GM18951 (cell line): ENCODE measurements around the gene NEK6.

Source experiments
- POLR2A ChIP-seq: IDR thresholded peaks from 4 replicates; pipeline ENCODE4 v1.6.1; 2011; ENCODE audit warnings: mild to moderate bottlenecking; ENCODE audit not compliant: insufficient read length, insufficient read depth; ENCODE audit errors: extremely low read depth
- in situ Hi-C: fragments of 300-500 bp; cut with MboI; formaldehyde crosslinking; loops from one replicate; pipeline ENCODE4 v1.12.0; 2022; ENCODE audit warnings: low sequenced_read_pairs, mixed read lengths, inconsistent platforms; ENCODE audit not compliant: unreplicated experiment

The NEK6 gene

DNA sequence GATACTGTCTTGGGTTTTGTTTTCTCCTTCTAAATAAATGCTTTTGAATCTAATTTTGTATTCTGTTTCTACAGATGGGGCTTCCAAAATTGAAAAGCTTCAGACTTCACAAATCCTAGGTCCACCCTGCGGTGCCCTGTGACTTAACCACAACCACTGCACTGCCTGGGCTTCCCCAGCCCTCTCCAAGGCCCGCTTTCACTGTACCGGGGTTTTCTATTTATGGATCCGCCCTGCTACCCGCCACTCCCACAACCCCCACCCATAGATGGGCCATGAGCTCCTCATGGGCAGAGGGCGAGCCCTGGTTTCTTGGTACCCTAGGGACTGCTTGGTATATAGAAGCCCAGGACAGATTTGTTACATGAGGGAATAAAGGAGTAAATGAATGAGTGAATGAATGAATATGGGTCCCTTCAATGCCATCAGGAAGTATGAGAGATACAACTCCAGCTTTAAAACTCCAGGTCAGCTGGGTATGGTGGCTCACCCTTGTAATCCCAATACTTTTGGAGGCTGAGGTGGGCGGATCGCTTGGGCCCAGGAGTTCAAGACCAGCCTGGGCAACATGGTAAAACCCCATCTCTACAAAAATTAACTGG lies 39.8 kb upstream of the NEK6 start:
- in situ Hi-C loops = no loop called here
- no peak for TF ChIP-seq POLR2A

DNA sequence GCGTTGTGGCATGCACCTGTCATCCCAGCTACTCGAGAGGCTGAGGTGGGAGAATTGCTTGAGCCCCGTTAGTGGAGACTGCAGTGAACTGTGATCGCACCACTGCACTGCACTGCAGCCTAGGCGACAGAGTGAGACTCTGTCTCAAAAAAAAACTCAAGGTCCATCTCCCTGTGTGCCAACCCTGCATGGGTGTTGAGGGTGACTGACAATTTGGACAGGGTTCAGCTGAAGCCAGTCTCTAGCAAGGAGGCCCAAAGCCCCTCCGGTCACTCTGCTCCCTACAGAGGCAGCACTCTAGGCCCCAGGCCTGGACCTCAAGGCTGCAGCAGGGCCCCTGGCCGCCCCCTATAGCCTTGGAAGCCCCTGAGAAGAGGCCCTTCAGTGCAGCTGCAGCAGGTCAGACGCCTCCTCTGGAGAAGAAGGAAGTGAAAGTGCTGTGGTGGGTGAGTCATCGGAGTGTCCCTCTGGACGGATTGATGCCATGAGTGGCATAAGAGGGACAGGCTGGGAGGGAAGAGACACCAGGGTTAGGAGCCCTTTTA lies 39.2 kb upstream of the NEK6 start:
- in situ Hi-C loops = no loop called here

DNA sequence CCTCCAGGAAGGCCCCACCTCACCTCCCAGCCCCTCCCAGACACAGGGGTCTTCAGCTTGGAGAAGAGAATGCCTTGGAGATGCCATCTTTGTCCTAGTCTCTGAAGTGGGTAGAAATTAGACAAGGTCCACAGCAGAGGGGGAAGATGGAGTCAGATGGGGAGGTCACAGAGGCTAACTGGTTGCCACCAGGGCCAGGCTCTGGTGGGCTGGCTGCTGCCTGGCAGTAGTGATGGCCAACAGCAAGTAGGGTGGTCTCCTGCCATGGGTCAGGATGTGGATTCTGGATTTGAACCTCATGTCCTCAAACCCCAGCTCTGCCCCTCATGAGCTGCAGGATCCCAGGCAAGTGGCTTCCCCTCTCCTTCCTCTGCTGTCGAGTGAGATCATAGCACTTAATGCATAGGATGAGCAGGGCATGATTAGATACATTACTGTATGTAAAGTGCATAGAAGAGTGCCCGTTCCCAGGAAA lies 38.7 kb upstream of the NEK6 start:
- in situ Hi-C loops = no loop called here
- no peak for TF ChIP-seq POLR2A

More for the DNA sequence above, 39.2 kb upstream of the NEK6 start:
- TF ChIP-seq POLR2A = no peak

DNA sequence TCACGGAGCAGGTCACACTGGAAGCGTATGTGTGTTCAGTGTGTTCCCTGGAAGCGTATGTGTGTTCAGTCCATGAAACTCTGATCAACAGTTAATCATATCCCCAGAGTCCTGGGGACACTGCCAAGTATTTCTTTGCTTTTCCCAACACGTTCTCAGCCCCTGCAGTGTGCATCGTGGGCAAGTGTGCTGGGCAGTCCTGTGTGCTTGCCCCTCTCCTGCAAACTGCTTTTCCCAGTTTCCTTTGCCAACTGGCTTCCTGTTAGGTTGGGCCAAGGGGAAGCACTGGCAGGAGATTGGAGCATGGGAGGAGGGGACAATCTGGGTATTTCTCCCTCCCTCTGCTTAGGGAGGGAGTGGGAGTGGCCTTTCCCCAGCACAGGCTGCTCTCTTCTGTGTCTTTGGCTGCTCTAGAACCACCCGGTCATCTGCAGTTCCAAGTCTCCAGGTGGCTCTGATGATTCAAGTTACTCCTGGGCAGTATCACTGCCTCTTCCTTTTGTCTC lies 36.8 kb upstream of the NEK6 start:
- TF ChIP-seq POLR2A = no peak
- in situ Hi-C loops = no loop called here

DNA sequence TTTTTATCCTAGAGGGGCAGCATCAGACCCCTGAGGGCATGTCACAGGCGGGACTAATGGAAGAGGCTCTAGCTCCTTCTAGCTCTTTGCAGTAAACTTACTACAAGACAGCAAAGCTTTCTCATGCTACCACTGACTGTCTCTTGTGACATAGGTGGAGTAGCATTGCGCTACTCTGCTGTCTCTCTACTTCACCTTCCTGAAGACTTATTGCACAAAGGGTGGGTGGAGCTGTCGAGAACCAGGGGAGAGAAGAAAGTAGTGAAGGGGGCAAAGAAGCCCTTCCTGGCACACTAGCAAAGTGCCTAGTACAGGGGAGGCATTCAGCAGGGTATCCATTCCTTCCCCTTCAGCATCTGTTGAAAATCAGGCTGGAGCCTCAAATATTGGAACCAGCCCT lies 36.1 kb upstream of the NEK6 start:
- in situ Hi-C loops = no loop called here

DNA sequence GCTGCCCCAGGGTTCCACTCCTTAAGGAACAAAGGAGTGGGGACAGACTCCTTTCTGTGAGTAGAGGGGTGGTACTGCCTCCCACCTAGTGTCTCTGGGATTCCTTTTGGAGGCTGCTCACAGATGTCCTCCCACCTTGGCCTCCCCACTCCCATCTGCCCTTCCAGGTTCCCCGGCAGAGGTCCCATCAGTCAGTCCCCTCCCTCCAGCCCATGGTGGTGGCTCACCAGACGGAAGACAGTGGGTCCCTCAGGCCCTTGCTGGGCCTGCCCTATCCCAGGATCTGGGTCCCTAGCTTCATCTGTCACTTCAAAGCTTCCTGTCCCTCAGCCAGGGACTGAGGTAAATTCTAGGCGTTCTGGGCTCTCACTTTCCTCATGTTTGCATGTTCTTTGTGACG lies 35.6 kb upstream of the NEK6 start:
- in situ Hi-C loops = no loop called here
- TF ChIP-seq POLR2A = no peak

More for the DNA sequence above, 36.1 kb upstream of the NEK6 start:
- TF ChIP-seq POLR2A = no peak

DNA sequence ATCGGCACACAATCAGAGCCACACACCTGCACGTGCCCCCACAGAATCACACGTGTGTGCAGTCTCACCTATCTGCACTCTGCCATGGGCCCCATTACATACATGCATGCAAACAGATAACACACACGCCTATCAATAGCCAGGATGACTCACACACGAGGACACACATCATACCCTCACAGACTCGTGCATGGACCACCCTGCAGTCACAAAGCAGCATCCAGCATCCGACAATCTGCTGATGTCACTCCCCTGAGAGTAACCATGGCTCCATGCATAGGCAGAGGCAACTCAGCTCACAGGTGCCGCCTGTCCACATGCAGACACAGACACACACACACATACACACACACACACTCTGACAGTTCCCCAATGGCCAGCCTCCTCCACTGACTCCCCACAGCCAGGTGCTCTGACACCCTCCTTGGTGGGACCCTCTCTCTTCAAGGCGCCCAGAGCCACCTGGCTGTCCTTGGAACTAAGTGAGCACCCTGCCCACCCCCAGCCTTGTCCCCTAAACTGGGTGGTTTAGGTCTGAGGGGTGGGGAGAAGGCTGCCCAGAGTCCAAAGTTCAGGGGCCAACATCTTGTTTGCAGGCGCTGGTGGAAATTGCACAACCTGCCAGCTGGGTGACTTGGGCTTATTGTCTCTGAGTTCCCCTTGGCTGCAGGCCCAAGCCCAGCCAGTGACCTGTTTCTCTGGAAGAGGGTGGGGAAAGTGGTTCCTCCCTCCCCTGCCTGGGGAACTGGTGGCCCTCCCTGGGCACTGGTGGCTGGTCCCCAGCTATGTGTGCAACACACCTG lies 34.6 kb upstream of the NEK6 start:
- no peak for TF ChIP-seq POLR2A
- in situ Hi-C loops = no loop called here

DNA sequence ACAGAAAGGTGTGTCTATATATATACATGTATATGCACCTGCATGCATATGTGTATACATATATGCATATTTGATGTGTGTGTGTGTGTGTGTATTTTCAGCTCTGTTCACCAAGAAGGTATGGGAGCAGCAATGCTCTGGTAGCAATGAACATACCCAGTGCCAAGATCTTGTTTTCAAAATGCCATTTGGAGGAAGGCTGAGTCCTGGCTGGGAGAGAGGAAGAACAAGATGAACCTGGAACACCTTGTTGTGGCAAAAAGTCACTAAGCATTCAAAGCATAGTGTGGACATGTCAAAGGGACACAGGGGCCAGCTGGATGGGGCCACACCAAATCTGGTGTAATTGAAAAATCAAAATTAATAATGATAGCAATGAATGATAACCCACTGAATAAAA lies 31.8 kb upstream of the NEK6 start:
- in situ Hi-C loops = no loop called here
- no peak for TF ChIP-seq POLR2A

DNA sequence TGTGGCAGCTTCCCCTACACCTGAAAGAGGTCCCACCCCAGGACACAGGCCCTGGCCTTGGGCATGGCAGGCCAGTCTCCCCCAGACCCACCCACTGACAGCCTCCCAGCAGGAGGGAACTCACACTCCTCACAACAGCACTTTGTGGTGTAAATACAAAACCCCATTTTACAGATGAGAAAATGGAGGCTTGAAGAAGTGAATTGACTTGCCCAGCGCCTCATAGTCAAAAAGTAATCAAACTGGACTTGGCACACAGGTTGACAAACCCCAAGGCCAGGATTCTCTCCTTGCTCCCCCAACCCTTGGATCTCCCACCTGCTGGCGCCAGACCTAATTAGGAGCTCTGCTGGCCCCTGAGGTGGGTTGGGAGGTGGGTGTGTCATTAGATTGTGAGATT lies 29.2 kb upstream of the NEK6 start:
- TF ChIP-seq POLR2A = no peak
- in situ Hi-C loops = no loop called here

DNA sequence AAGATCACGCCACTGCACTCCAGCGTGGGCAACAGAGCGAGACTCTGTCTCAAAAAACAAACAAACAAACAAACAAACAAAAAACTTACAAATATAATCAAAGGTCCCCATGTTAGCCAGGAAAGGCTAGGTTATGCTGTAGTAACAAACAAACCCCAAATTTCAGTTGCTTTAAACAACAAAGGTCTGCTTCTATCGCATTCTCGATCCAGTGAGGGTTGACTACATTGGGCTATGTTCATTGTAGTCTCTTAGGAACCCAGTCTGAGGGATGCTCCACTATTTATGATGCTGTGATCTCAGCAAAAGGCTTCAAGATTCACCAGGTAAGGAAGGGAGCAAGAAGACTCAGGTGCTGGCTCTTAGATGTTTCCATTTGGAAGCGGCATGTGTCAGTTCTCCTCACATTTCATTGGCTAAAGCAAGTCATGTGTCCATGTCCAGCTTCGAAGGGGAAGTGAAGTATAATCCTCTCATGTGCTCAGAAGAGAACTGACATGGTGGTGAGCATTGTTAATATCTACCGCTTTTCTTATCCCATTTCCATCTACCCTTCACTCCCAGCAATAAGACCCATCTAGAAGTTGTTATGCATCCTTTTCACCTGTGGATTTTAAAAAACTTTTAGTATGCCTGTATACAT lies 26.5 kb upstream of the NEK6 start:
- TF ChIP-seq POLR2A = no peak

DNA sequence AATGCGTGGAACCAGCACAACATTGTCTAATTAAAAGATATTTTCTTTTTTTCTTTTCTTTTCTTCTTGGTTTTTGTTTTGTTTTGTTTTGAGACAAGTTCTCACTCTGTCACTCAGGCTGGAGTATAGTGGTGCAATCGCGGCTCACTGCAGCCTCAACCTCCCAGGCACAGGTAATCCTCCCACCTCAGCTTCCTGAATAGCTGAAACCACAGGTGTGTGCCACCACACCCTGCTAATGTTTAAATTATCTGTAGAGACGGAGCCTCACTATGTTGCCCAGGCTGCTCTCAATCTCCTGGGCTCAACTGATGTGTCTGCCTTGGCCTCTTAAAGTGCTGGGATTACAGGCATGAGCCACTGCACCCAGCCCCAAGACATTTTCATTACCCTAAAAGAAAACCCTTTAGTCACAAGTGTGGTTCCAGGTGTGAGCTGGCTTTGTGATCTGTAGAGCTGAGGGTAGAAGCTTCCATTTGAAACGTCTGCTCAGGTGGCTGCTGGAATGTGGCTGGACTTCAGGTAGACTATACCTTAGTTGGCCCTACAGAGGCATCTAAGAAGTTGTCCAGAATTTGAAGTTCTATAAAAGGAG lies 19.1 kb upstream of the NEK6 start:
- in situ Hi-C loops = no loop called here
- no peak for TF ChIP-seq POLR2A

More for the DNA sequence above, 26.5 kb upstream of the NEK6 start:
- in situ Hi-C loops = no loop called here

DNA sequence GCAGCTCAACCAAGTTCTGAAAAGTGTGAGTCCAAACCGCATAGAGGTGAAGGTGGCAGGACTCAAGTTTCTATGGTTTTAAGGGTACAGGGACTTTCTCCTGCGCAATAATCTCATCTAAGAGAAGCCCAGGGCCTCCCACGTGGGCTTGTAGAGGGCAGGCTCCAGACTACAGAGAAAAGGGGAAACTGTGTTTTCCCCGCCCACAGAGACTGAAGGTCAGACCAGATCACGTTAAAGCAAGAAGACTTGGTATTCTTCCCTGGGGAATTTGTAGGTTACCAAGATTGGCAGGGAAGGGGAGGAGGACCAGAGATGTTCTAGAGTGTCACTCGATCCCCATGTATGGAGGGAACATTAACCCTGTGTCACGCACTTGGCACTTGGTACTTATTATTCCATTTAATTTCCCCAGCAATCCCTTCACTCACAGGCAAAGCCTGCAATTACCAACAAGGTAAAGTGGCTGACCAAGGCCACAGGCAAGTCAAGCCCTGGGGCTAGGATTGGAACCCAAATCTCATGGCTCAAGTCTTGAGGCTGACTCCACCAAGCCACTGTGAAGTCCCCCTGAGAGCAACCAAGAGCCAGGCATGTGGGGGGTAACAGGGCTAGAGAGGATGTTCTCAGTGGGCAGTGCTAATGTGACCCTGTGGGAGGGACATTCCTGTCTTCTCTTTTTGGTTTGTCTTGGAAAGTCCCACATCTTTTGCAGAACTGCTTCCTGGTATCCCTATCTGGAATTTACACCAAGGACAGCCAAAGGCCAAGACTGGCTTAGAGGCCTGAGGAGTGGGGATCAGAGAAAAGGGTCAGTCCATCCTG lies 18.3 kb upstream of the NEK6 start:
- TF ChIP-seq POLR2A = no peak
- in situ Hi-C loops = no loop called here
